Measurements from ENCODE around the gene BCL2.

Gene BCL2

DNA sequence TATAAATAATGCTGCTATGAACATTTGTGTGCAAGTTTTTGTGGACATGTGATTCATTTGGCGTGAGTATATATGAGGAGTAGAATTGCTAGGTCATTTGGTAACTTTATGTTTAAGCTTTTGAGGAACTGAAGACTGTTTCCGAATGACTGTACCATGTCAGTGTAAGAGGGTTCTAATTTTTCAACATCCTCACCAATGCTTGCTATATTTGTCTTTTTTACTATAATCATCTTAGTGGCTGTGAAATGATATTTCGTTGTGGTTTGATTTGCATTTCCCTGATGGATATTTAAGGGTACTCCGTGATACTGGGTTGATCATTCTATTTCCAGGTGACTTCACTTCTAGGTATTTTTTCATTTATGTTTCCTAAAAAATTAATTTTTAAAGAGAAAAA is 241.1 kb downstream of the BCL2 start:
- DNase-seq = no peak

DNA sequence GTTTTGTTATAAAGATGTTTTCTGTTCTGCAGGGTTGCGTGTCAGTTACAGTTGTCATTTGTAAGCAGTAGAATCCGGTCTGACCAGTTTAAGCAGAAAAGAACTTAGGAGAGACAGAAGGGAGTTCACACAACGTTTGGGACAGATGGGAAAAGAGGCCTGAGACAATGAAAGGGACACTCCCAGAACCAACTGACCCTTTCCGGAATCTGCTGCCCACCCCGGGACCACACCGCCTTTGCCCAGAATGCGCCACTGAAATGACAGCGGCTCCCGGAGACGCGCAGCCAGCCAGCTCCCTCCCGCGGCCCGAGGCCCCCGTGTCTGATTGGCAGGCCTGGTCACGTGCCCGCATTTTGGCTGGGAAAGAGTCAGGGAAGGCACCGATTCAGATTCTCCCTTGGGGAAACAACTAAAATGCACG is 244.6 kb downstream of the BCL2 start:
- peak in 4 of 5 donors; percentile 16 to 36 (median 34) for DNase-seq

DNA sequence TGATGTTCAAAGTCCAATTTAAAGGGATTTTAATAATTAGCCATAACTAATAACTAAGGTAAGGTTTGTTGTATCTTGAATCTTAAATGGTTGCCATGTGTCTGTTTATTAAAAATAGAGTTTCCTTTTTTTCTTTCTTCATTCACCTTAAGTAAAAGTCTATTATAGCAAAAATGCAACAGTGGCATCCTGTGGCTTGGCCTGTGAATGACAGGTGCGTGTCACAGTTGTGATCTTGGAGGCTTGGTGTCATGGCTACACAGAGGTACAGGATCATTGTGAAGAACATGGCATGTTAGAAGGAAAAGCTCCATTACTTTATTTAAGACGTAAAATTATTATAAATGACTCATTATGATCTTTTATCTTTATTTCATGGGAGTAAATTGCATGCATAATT is 246.1 kb downstream of the BCL2 start:
- DNase-seq = peak in 1 of 5 donors; percentile 26
